CD4-positive, alpha-beta T cell treated with Interleukin-10 for 1 hour (primary cell): Measurements from ENCODE around the gene CACFD1.

Source experiments
- DNase-seq: peaks from one replicate; pipeline ENCODE4 v3.0.0-alpha.2; 2020

Gene CACFD1

DNA sequence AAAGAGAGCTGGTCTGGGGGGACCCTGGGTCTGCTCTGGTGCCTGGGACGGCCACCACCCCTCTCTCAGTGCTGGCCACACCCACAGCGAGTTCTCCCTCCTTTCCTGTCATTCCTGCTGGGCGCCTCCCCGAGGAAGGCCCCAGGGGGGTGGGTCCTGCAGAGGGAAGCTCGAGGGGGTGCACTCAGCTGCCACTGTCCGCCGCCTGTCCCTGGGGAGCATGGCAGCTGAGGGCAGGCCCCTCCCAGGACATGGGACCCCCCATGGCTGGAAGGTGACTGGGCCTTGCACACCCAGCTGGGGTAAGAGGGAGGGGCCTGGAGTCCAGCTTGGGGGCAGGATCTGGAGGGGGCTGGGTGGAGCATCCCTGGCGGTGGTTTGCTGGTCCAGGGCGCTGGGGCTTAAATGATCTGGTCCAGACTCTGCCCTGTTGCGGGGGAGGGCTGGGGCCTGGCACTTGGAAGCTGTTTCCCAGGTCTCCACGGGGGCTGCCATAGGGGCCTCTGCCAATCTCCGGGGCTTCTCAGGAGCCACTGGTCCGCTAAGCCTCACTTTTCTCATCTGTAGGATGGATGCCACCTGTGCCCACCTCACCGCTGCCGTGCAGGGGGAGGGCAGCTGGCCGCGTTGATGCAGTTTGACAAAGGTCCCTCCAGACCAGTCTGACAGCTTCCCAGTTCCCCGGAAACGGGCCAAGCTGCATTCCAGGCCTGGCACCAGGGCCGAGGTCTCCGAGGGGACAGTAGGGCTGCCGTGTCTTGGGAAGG, 25.1 kb downstream of the CACFD1 start:
- DNase-seq = no peak

DNA sequence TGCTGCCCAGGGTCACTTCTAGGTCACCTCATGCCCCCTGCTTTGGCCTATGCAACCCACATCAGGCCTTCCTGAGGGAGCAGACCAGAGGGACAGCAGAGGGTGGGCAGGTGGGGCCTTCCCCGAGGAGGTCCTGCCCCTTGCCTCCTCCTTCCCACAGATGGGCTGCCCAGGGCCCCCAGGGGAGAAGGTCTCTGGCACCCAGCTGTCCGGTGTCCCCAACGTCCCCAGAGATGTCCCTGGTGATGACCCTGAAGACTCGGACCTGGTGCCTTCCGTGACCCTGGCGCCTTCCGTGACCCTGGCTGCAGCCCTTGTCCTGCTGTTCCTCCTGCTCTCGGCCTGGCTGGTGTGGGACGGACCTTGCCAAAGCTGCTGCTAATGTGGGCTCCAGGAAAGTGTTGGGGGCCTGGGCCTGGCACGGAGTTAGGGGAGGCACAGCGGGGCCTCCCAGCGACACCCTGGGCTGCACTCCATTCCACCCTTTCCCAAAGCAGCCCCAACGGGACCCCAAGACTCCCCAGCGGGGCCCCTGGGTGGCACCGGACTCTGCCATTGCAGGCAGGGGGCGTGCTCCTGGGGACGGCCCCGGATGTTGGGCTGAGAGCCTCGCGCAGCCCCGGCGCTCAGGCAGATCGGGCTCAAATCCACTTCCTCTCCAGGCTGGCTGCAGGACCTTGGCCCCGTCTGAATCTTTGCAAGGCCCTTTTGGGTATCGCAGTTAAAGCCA, 25.9 kb downstream of the CACFD1 start:
- DNase-seq = peak; percentile 13

DNA sequence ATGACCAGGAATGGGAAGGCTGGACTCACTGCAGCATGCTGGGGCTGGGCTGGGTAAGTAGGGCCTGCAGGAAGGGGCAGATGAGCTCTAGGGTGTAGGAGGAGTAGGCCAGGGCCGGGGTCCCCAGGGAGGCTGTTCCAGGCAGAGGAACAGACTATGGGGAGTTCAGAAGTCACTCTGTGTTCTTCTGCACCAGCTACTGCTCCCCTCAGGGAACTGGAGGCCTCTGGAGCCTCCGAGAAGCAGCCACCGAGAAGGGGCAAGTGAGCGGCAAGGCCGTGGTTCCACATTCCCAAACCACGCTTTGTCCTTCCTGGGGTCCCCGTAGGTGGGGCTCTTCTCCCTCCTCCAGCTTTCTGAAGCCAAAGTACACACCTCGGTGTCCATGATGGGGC, 27.6 kb downstream of the CACFD1 start:
- no peak for DNase-seq

DNA sequence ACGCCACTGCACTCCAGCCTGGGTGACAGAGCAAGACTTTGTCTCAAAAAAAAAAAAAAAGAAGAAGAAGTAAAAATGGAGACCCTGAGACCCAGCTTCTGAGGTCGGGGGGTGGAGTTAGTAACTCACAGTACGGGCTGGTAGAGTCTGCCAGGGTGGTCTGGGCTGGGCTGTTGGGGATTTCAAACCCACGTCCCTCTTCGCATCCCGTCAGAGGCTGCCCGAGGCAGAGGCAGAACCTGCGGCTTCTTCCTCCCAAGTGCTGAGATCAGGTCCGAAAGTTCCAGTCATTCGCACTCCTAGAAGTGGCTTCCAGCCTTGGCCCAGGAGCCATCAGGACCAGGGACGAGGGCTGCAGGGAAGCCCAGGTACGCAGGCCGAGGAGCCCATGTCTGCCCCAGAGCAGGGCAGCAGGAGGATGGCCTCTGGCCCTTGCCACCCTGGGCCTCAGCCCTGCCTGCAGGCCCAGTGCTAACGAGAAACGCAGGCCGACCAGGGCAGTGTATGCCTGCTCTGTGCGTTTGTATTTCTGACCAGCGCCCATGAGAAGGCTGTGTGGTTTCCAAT, 29.0 kb downstream of the CACFD1 start:
- DNase-seq = no peak

DNA sequence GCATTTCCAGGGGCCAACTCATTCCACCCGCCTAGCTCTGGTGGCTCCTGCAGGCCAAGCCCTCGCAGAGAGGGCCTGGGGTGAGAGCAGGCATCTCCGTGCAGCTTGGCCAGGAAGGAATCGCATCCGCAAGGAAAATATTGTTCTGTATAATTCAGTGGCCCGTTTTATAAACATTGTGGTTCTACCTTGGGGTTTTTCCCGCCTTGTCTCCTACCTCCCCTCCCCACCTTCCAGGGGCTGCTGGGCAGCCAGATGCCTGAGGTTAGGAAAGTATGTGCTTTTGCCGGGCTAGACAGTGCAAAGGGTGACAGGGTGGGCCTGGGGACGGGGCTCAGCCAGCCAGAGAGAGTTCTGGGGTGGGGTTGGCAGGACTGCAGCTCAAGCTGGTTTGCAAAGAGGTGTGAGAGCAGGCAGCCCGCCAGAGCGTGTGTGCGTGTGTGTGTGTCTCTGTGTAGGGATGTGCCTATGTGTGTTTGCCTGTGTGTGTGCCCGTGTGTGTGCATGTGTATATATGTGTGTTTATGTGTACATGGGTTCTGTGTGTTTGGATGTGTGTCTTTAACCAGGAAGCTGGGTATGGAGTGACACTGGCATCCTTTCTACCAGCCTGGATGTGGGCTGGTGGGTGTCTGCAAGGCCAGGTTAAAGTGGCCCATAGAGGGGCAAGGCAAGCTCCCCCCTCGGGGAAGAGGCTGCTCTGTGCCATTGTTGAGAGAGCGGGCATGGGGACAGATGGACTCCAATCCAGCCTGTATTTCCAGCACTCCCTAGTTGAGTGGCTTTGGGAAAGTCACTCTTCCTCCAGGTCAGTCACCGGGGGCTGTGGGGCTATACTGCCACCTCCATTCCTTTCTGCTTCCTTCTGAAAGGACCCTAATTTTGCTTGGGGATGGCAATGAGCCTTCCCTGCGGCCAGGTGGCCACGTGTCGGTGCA, 29.7 kb downstream of the CACFD1 start:
- DNase-seq = no peak

DNA sequence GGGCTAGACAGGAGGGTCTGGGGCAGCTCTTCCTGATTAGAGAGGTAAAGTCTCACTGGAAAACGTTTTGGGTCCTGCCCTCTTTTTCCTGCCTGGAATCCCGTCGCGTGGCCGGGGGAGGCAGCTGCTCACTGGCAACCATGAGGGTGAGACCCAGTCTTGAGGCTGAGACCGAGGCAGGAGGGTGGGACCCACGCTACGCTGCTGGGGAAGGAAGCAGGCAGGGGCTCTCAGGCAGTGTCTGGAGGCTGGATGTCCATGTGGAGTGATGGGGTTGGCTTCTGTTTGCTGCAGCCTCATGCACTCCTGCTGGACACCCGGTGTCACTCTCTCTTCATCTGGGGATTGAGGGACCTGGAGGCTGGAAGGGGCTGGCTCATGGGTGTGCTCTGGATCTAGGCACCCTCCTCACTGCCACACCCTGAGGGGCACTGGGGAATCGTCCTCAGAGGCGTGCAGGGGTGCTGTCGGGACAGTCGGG, 30.5 kb downstream of the CACFD1 start:
- no peak for DNase-seq

DNA sequence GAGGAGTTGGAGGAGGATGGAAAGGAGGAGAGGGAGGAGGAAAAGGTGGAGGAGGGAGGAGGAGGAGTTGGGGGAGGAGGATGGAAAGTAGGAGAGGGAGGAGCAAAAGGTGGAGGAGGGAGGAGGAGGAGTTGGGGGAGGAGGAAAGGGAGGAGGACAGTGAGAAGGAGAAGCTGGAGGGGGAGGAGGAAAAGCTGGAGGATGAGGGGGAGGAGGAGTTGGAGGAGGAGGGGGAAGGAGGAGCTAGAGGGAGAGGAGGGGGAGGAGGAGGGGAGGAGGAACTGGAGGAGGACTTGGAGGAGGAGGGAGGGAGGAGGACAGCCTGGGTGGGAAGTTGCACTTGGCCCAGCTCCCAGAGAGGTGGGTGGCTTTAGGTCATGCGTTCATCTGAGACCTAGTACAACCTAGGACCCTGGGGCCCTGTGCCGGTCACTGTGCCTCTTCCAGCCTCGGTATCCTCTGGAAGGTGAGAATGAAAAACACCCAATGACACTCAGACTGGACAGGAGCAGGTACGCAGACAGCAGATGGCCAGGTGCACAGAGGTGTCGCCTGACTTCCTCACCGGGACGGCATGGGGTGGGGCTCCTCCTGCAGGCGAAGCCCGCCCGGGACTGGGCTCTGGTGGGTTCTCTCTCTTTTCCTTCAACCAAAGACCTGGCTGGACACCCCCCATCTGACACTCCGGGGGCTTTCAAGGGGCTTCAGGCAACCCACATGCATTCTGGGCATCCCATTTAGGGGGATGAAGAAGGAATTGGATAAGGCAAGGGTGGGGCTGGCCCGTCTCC, 31.3 kb downstream of the CACFD1 start:
- no peak for DNase-seq

DNA sequence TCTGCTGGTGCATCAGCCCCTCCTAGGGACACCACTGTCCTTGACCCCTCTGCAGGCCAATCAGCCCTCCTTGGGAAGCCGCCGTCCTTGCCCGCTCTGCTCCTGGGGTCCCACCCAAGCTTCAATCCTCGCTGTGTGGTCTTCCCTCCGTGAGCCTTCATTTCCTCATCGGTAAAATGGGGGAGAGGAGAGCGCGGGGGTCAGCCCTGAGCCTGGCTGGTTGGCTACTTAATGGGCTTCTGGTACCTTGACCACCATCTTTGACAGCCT, 31.8 kb downstream of the CACFD1 start:
- no peak for DNase-seq

DNA sequence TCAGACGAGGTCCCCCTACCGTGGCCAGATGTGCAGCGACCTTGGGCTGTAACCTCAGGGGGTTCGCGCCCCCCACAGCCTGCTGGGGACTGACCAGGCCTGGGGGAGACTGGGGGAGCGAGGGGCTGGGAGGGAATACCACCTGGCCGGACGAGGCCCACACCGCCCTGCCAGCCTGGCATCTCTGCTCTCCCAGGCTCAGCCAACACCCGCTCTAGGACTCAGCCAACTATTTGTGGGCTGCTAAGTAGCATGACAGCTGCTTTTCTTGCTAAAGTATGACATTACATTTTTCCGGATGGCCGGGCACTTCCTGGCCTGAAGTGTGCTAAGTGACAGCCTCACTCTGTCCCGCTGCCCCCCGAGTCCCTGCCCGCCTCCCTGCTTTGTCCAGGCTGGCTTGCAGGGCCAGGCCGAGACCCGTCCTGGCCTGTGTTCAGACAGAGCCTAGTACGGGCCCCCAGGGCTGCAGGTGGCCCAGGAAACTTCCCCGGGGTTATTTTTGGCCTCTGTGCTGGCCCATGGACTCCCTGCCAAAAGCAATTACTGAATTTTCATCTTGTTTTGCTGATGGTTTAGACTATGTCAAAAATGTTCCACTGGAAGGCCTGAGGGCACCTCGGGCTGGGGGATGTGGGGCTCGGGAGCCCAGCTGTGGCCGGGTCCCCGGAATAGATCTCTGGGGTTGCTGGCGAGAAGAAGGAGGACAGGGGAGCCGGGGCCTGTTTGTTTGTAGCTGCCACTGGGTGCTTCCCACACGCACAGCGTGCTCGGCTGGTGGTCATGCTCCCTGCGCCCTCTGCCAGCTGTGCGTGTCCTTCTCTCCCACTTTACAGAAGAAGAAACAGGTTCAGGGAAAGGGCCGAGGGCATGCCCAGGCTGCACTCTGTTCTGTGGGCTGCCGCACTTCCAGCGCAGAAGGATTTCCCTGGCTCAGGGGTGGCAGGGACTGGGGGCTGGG, 32.6 kb downstream of the CACFD1 start:
- DNase-seq = no peak

DNA sequence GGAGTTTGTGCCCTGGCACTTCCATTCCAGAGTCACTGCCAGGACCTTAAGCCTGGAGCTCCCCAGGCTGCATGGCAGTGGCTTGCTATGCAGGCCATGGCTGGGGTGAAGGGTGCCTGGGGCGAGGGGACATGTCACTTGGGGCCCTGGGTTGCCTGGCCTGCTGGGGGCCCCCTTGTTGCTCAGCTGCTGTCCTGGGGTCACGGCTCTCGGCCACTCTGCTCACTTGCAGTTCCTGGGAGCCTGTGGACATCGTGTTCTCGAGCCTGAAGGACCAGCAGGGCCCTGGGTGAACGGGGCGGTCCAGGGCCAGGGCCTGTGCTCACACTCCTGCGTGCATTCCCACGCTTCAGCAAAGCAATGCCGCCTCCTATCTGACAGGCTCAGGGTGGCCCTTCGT, 33.6 kb downstream of the CACFD1 start:
- no peak for DNase-seq

DNA sequence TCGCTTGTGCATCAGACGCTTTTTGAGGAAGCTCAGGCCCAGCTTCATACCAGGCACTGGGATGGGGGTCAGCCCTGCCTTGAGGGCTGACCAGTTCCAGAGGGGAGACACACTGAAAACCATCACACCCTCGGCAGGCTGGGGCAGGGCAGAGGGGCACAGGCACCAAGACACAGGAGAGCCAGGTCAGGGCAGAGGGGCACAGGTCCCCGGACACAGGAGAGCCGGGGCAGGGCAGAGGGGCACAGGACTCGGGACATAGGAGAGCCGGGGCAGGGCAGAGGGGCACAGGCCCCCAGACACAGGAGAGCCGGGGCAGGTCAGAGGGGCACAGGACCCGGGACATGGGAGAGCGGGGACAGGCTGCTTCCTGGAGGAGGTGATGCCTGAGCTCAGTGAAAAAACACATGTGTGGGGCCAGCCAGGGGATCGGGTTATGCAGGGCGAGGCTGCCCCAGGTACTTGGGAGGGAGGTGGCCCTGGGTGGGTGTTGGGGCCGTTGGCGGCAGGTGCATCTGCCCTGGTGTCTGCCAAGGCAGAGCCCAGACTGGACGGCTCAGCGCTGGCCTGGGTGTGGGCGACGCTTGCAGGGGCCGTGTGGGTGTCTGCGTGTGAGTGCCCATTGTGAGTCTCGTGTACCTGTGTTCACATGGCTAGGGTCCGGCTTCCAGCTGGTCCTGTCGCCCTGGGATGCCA, 34.2 kb downstream of the CACFD1 start:
- DNase-seq = no peak

DNA sequence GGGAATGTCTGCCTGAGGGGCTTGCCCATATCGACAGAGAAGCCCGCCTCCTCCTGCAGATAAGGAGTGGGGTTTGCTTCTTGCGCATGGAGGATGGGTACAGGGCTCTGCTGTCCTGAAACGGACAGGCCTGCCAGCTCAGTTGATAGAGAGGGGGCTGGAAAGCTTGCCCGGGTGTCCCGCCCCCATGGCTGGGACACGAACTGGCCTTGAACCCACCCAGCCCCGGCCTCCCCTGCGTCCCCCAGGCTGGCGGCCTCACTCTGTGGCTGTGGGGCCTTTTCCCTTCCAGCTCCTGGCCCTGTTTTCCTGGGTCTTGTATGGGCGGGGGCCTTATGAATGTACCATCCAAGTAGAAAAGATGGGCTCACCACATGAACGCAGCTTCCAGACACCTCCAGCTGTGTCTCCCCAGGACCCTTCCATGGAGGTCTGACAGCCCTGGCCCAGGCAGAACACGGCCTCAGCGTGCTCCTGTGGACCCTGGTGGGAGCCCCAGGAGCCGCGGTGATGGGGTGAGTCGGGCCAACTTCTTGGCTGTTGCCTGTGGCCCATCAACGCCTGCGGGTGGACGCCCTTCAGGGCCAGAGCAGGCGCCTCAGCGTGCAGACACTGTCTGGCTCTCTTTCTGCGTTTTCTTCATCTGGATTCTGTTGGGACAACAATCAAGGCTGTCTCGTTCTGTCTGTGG, 35.0 kb downstream of the CACFD1 start:
- DNase-seq = no peak

DNA sequence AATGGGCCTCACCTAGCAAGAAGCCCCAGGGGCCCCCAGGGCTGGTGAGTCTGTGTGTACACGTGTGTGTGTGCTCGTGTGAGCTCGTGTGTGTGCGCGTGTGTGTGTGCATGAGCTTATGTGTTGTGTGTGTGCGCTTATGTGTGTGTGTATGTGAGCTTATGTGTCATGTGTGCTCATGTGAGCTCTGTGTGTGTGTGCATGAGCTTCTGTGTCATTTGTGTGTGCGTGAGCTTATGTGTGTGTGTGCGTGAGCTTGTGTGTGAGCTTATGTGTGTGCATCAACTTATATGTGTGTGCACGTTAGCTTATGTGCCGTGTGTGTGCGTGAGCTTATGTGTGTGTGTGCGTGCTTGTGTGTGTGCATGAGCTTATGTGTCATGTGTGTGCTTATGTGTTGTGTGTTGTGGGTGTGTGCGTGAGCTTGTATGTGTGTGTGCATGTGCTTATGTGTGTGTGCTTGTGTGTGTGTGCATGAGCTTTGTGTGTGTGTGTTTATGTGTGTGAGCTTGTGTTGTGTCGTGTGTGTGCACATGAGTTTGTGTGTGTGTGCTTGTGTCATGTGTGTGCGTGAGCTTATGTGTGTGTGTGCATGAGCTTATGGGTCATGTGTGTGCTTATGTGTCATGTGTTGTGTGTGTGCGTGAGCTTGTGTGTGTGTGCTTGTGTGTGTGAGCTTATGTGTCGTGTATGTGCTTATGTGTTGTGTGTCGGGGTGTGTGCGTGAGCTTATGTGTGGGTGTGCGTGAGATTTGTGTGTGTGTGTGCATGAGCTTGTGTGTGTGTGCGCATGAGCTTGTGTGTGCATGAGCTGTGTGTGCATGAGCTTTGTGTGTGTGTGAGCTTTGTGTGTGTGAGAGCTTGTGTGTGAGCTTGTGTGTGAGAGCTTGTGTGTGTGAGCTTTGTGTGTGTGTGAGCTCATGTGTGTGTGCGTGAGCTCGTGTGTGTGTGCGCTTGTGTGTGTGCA, 35.8 kb downstream of the CACFD1 start:
- no peak for DNase-seq

DNA sequence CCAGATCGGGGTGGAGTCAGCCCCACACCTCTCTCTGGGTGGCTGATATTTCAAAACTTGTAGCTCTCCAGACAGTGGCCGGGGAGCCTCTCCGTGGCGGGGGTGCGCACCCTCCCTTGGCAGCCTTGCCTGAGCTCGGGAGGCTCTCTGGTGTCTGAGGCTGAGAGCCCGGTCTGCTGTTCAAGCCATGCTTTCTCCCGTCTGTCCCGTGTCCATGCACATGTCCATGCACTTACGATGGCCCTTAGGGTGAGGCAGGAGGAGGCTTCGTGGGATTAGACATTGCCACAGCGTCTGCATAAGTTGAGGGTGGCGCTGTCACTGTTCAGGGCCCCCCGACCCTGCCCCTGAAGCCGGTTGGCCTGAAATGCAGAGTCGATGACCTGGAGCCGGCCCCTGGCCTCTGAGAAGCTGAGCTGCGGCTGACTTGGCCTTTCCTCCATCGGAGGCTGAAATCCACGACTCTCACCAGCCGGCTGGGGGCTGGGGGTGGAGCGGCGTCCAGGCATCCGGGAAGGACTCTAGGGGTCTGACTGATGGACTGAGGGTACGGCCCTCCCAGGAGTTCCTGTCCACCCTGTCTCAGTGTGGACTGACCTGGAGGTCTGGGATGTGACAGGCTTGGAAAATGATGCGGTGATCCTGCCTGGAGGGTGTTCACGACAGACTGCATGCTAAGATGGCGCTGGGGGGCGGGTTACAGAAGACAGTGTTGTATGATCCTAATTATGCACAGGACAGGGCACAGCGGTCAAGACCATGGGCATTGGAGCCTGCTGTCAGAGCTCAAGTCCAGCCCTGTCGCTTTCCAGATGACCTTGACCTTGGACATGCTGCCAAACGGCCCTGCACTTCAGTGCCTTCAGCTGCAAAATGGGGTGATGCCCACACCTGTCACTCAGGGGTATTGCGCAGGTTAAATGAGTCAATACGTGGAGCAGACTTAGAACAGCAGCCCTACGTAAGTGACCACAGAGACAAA, 37.4 kb downstream of the CACFD1 start:
- DNase-seq = no peak

DNA sequence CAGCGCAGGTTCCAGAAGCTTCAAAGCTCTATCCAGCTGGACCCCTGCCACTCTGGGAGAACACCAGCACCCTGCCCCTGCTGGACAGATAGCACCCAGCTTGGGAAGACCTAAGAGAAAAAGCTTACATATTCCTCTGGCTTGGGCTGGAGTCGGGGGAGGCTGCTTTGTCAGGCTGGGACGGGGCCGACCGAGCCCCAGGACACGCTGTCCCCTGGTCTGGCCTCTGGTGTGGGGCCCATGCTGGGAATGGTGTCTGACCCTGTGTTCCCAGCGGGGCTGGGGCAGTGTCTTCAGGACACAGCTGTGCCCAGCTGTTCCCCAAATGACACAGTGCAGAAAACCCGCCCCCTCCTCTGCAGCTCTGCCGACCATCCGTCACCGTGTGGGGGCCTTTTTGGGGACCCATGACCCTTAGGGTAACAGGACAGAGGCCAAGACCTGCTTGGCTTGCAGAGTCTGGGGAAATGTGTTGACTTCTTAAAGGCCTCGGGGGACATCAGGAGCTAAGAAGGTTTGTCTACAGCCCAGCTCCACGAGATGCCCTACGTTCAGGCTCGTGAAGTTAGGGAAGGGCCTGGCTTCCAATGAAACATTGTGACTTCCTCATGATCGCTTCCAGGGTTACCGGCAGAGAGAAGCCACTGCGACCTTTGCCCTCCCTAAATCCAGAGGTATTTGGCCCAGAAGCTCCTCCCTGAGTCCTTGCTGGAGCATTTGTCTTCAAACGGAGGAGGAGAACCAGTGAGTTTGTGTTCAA, 39.5 kb downstream of the CACFD1 start:
- no peak for DNase-seq

DNA sequence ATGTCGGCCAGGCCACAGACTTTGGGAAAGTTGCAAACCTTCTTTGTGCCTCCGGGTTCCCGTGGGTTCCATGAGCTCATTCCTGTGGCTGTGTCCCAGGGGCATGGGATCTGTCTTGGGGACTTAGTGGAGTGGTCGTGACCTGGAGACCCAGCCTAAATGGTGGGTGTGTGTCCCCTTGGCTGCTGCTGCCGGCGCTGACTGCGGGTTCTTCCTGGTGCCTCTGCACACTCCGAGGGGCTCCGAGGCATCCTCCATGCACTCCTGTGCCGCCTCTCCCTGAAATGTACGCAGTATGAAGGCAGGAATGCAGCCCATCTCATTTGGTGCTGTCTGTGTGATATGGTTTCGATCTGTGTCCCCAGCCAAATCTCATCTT, 40.1 kb downstream of the CACFD1 start:
- no peak for DNase-seq

DNA sequence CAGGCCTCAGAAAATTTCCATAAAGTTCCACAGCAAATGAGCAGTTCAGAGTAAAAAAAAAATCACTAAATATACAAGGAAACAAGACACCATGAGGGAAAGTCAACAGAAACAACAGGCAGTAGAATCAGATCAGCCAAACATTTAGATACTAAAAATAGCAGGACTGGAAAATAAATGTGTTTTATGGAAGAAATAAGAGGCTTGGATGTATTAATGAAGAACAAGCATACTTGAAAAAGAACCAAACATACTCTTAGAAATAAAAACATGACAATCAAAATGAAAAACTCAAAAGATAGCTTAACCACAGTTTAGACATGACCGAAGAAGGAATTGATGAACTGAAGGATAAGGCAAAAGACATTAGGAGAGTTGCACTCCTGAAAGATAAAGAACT, 42.3 kb downstream of the CACFD1 start:
- no peak for DNase-seq
